HepG2 (cell line): Measurements from ENCODE around the gene IAPP.

Experiments
- BRCA1 ChIP-seq: sonication (generic); formaldehyde crosslinking; IDR thresholded peaks from 2 replicates; pipeline ENCODE4 v1.4.0; 2020; ENCODE audit warnings: missing genetic modification reagents
- EEA1 ChIP-seq: sonication (generic); formaldehyde crosslinking; IDR thresholded peaks from 2 replicates; pipeline ENCODE4 v1.5.1; 2020; ENCODE audit warnings: mild to moderate bottlenecking, missing genetic modification reagents, borderline replicate concordance
- EP300 ChIP-seq, 3 experiments: sonication (generic) in 1 of 3; formaldehyde crosslinking in 1 of 3; IDR thresholded peaks; 2 replicates each; pipeline versions ENCODE4 v1.5.1 to v1.6.1; 2011 to 2020; ENCODE audit warnings: low read depth in 2 of 3, low read length in 2 of 3, borderline replicate concordance in 1 of 3, improper control_type of control experiment in 1 of 3, mild to moderate bottlenecking in 1 of 3, missing genetic modification reagents in 1 of 3, moderate library complexity in 1 of 3
- FOXA1 ChIP-seq, 2 experiments: fragments of 450-650 bp in 1 of 2; sonication (generic) in 1 of 2; formaldehyde crosslinking in 1 of 2; IDR thresholded peaks; 2 replicates each; pipeline versions ENCODE4 v1.4.0 to v1.6.1; 2016 to 2020; ENCODE audit warnings: missing genetic modification reagents in 1 of 2
- FOXP4 ChIP-seq: sonication (generic); formaldehyde crosslinking; IDR thresholded peaks from 2 replicates; pipeline ENCODE4 v1.4.0; 2020; ENCODE audit warnings: missing genetic modification reagents
- HMGXB4 ChIP-seq, 2 experiments: sonication (generic) in 1 of 2; formaldehyde crosslinking in 1 of 2; IDR thresholded peaks; 2 replicates each; pipeline versions ENCODE4 v1.4.0 to v1.6.1; 2018 to 2020; ENCODE audit warnings: missing genetic modification reagents in 2 of 2, borderline replicate concordance in 1 of 2, low read depth in 1 of 2, mild to moderate bottlenecking in 1 of 2, missing biosample characterization in 1 of 2
- NR2C2 ChIP-seq: sonication (generic); formaldehyde crosslinking; IDR thresholded peaks from 2 replicates; pipeline ENCODE4 v1.4.0; 2020; ENCODE audit warnings: missing genetic modification reagents, mild to moderate bottlenecking, moderate library complexity, borderline replicate concordance
- RAD21 ChIP-seq: fragments of 450-650 bp; formaldehyde crosslinking; IDR thresholded peaks from 2 replicates; pipeline ENCODE4 v1.5.0; 2020; ENCODE audit warnings: mild to moderate bottlenecking
- RBM39 ChIP-seq: fragments of 200-400 bp; formaldehyde crosslinking; IDR thresholded peaks from one replicate; pipeline ENCODE4 v1.6.1; 2018; ENCODE audit warnings: antibody characterized with exemption, mild to moderate bottlenecking, low read depth, low read length; ENCODE audit not compliant: poor library complexity, severe bottlenecking
- SNRNP70 ChIP-seq: fragments of 200-400 bp; formaldehyde crosslinking; IDR thresholded peaks from 2 replicates; pipeline ENCODE4 v1.6.1; 2017; ENCODE audit warnings: mild to moderate bottlenecking, low read depth, low read length, moderate library complexity
- SRY ChIP-seq: sonication (generic); formaldehyde crosslinking; IDR thresholded peaks from 2 replicates; pipeline ENCODE4 v1.8.0; 2022; ENCODE audit warnings: mild to moderate bottlenecking, missing genetic modification reagents
- TP53 ChIP-seq: sonication (generic); formaldehyde crosslinking; conservative IDR thresholded peaks from 2 replicates; pipeline ENCODE4 v1.4.0; 2020; ENCODE audit warnings: missing genetic modification reagents
- TF ChIP-seq, protein P1 (sequence below): sonication (generic); formaldehyde crosslinking; IDR thresholded peaks from 2 replicates; pipeline ENCODE4 v1.4.0; 2020; ENCODE audit warnings: missing genetic modification reagents, borderline replicate concordance
- TF ChIP-seq, protein P2 (sequence below): sonication (generic); formaldehyde crosslinking; IDR thresholded peaks from 2 replicates; pipeline ENCODE4 v1.5.1; 2020; ENCODE audit warnings: mild to moderate bottlenecking, moderate library complexity, missing genetic modification reagents

DNA sequence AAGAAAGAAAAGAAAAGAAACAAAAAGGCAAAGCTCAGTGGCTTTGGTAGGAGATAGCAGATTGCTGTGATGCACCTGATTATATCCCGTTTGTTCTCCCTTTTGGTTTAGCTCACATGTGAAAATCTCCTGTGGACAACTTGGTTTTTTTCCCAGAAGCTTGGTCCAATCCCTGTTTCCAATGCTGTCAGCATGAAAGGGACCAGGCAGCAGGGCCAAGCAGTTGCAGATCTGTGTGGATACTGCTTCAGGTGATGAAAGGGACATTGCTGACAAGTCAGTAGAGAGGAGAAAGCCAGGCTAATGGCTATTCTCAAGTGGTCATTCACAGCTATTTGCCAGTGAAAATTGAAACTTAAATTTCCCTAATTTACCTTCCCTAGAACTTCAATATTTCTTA, 19.2 kb upstream of the IAPP start:
- TF ChIP-seq, protein P1, sequence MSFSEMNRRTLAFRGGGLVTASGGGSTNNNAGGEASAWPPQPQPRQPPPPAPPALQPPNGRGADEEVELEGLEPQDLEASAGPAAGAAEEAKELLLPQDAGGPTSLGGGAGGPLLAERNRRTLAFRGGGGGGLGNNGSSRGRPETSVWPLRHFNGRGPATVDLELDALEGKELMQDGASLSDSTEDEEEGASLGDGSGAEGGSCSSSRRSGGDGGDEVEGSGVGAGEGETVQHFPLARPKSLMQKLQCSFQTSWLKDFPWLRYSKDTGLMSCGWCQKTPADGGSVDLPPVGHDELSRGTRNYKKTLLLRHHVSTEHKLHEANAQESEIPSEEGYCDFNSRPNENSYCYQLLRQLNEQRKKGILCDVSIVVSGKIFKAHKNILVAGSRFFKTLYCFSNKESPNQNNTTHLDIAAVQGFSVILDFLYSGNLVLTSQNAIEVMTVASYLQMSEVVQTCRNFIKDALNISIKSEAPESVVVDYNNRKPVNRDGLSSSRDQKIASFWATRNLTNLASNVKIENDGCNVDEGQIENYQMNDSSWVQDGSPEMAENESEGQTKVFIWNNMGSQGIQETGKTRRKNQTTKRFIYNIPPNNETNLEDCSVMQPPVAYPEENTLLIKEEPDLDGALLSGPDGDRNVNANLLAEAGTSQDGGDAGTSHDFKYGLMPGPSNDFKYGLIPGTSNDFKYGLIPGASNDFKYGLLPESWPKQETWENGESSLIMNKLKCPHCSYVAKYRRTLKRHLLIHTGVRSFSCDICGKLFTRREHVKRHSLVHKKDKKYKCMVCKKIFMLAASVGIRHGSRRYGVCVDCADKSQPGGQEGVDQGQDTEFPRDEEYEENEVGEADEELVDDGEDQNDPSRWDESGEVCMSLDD (CRISPR knock-in tag): no peak
- no peak for TF ChIP-seq SNRNP70
- TF ChIP-seq RAD21 (CRISPR knock-in tag): no peak
- TF ChIP-seq FOXP4: no peak
- TF ChIP-seq SRY (CRISPR knock-in tag): no peak
- no peak for TF ChIP-seq FOXA1 (IDR thresholded peaks at IDR 0.05)
- TF ChIP-seq FOXA1 (CRISPR knock-in tag; IDR thresholded peaks at IDR 0.05): no peak
- no peak for TF ChIP-seq HMGXB4 (CRISPR knock-in tag; IDR thresholded peaks at IDR 0.05; ENCODE audit: borderline replicate concordance in 1 of 2, low read depth in 1 of 2)
- TF ChIP-seq RBM39: no peak
- TF ChIP-seq EEA1 (CRISPR knock-in tag): no peak
- TF ChIP-seq NR2C2 (CRISPR knock-in tag): no peak
- no peak for TF ChIP-seq TP53 (CRISPR knock-in tag)
- TF ChIP-seq EP300 (IDR thresholded peaks at IDR 0.05; ENCODE audit: low read depth in 2 of 2, low read length in 2 of 2): no peak
- TF ChIP-seq EP300 (CRISPR knock-in tag; IDR thresholded peaks at IDR 0.05; ENCODE audit: borderline replicate concordance): no peak
- TF ChIP-seq, protein P2, sequence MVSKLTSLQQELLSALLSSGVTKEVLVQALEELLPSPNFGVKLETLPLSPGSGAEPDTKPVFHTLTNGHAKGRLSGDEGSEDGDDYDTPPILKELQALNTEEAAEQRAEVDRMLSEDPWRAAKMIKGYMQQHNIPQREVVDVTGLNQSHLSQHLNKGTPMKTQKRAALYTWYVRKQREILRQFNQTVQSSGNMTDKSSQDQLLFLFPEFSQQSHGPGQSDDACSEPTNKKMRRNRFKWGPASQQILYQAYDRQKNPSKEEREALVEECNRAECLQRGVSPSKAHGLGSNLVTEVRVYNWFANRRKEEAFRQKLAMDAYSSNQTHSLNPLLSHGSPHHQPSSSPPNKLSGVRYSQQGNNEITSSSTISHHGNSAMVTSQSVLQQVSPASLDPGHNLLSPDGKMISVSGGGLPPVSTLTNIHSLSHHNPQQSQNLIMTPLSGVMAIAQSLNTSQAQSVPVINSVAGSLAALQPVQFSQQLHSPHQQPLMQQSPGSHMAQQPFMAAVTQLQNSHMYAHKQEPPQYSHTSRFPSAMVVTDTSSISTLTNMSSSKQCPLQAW (CRISPR knock-in tag): no peak
- no peak for TF ChIP-seq BRCA1 (CRISPR knock-in tag)
